H1 (cell line): ENCODE measurements around the gene CDH11. TPM values are rescaled to one million over a fixed set of nuclear protein-coding genes. Genes with fewer than 3 reads are reported as not detected.

ENCODE experiments used
- GABPA ChIP-seq: IDR thresholded peaks from 2 replicates; pipeline ENCODE4 v1.6.1; 2011; ENCODE audit warnings: mild to moderate bottlenecking, low read length, moderate library complexity, borderline replicate concordance; ENCODE audit not compliant: insufficient read depth
- JUND ChIP-seq: IDR thresholded peaks from 2 replicates; pipeline ENCODE4 v1.6.1; 2011; ENCODE audit warnings: mild to moderate bottlenecking, improper control_type of control experiment, low read length
- KDM1A ChIP-seq: fragments of 200-600, 300-600 bp; sonication (generic); IDR thresholded peaks from 2 replicates; pipeline ENCODE4 v1.7.1; 2016; ENCODE audit warnings: mild to moderate bottlenecking, low read length, borderline replicate concordance
- KDM5A ChIP-seq: fragments of 200-600 bp; IDR thresholded peaks from 2 replicates; pipeline ENCODE4 v1.7.1; 2012; ENCODE audit warnings: mild to moderate bottlenecking, low read length, inconsistent platforms, mixed read lengths
- polyA plus RNA-seq, 7 experiments: library from polyadenylated mRNA; depleted of rRNA in 3 of 7; stranded (reverse) in 5 of 7; unstranded in 2 of 7; fragments of >200 nt in 5 of 7; fragments of 200-250 nt in 2 of 7; gene quantifications; 1 replicate in 5 of 7; 2 replicates in 1 of 7; 4 replicates in 1 of 7; pipeline versions ENCODE4 v1.2.1 to v1.2.3, GENCODE V29; 2011 to 2013; ENCODE audit warnings: missing spikeins in 2 of 7, mixed read lengths in 2 of 7
- total RNA-seq: library from RNA; stranded (reverse); fragmentation: NEBNext Ultra II Directional; extraction: Animal tissue kit (Norgen Biotek cat#: 25700); gene quantifications from 2 replicates; pipeline ENCODE4 v1.2.1, GENCODE V29; 2021

CDH11 gene
- total and polyA plus RNA-seq, 2 of the 8 experiments (the other 6 are each of a cell fraction or from before 2014, with no cell fraction given) = 3.3 to 8.4 TPM

GRCh38 chr16:65045961-65046360 is 75.9 kb downstream of the CDH11 start (continued):
- TF ChIP-seq GABPA (no peak), KDM1A (no peak), JUND (no peak), KDM5A (no peak)
